HEK293T (cell line): ENCODE results near the gene TET3.

Experiments
- CTCF ChIA-PET: fragments of 350-600 bp; formaldehyde crosslinking; extraction: SDS; loops from one replicate; lab custom pipeline; 2021; ENCODE audit warnings: antibody characterized with exemption, inconsistent platforms; lab: Yijun Ruan, JAX
- POLR2A ChIA-PET: fragments of 350-600 bp; formaldehyde crosslinking; extraction: SDS; loops from one replicate; lab custom pipeline; 2020; ENCODE audit warnings: antibody characterized with exemption, inconsistent platforms; lab: Yijun Ruan, JAX
- DNase-seq: peaks from one replicate; pipeline ENCODE4 v3.0.0; 2012; ENCODE audit warnings: mixed read lengths; ENCODE audit errors: extremely low spot score
- ARNT ChIP-seq: fragments of 450-650 bp; IDR thresholded peaks from 2 replicates; pipeline ENCODE4 v1.6.1; 2017; ENCODE audit warnings: mild to moderate bottlenecking
- BHLHE40 ChIP-seq: fragments of 450-650 bp; IDR thresholded peaks from 2 replicates; pipeline ENCODE4 v1.6.1; 2016; ENCODE audit warnings: mild to moderate bottlenecking, moderate library complexity, borderline replicate concordance
- CTBP1 ChIP-seq: fragments of 450-650 bp; IDR thresholded peaks from 2 replicates; pipeline ENCODE4 v1.6.1; 2016; ENCODE audit warnings: borderline replicate concordance
- ELF4 ChIP-seq: fragments of 450-650 bp; IDR thresholded peaks from 2 replicates; pipeline ENCODE4 v1.6.1; 2017; ENCODE audit warnings: antibody characterized with exemption
- FOXA1 ChIP-seq: fragments of 450-650 bp; IDR thresholded peaks from 2 replicates; pipeline ENCODE4 v1.6.1; 2016; ENCODE audit warnings: mild to moderate bottlenecking
- FOXK2 ChIP-seq: fragments of 450-650 bp; IDR thresholded peaks from 2 replicates; pipeline ENCODE4 v1.6.1; 2016; ENCODE audit warnings: mild to moderate bottlenecking
- FOXM1 ChIP-seq: fragments of 450-650 bp; IDR thresholded peaks from 2 replicates; pipeline ENCODE4 v1.6.1; 2017; ENCODE audit warnings: mild to moderate bottlenecking, borderline replicate concordance
- HDGF ChIP-seq: fragments of 450-650 bp; IDR thresholded peaks from 2 replicates; pipeline ENCODE4 v1.6.1; 2017; ENCODE audit warnings: antibody characterized with exemption, borderline replicate concordance
- L3MBTL2 ChIP-seq: fragments of 450-650 bp; conservative IDR thresholded peaks from 2 replicates; pipeline ENCODE4 v1.6.1; 2016; ENCODE audit warnings: mild to moderate bottlenecking
- LEF1 ChIP-seq: fragments of 450-650 bp; IDR thresholded peaks from 2 replicates; pipeline ENCODE4 v1.6.1; 2017; ENCODE audit warnings: mild to moderate bottlenecking, borderline replicate concordance
- NFRKB ChIP-seq: fragments of 450-650 bp; IDR thresholded peaks from 2 replicates; pipeline ENCODE4 v1.6.1; 2016; ENCODE audit warnings: mild to moderate bottlenecking, moderate library complexity
- SP1 ChIP-seq: fragments of 450-650 bp; IDR thresholded peaks from 2 replicates; pipeline ENCODE4 v1.6.1; 2017
- SUZ12 ChIP-seq: fragments of 450-650 bp; IDR thresholded peaks from 2 replicates; pipeline ENCODE4 v1.6.1; 2016; ENCODE audit warnings: mild to moderate bottlenecking
- TARDBP ChIP-seq: fragments of 450-650 bp; IDR thresholded peaks from 2 replicates; pipeline ENCODE4 v1.6.1; 2016
- ZNF384 ChIP-seq: fragments of 450-650 bp; IDR thresholded peaks from 2 replicates; pipeline ENCODE4 v1.6.1; 2016
- TF ChIP-seq, protein P1 (sequence below): fragments of 450-650 bp; IDR thresholded peaks from 2 replicates; pipeline ENCODE4 v1.6.1; 2016

The TET3 gene

DNA sequence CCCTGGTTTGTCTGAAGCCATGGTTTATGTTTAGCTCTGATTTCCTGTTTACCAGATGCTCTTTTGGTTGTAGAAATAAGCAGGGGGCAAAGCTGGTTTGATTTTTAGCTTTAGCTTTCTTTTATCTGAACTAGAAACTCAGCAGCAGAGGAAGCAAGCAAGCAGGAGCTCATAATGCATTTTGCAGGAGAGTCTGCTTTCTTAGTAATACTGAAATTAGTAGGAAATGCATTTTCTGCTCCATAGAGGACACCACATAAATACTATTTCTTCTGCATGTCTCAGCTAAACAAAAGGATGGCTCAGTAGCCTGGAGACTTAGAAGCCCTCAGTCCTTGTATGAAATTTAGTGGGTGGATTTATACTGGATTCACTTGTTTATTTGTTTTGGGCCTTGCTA lies 34.9 kb upstream of the TET3 start:
- CTCF ChIA-PET, result no interaction called here
- POLR2A ChIA-PET, result no interaction called here
- TF ChIP-seq SP1 (no peak), NFRKB (no peak), SUZ12 (no peak), BHLHE40 (no peak), FOXK2 (no peak), L3MBTL2 (no peak), TARDBP (no peak), ZNF384 (no peak), LEF1 (no peak), ARNT (no peak), FOXA1 (no peak)
- DNase-seq, result no peak

DNA sequence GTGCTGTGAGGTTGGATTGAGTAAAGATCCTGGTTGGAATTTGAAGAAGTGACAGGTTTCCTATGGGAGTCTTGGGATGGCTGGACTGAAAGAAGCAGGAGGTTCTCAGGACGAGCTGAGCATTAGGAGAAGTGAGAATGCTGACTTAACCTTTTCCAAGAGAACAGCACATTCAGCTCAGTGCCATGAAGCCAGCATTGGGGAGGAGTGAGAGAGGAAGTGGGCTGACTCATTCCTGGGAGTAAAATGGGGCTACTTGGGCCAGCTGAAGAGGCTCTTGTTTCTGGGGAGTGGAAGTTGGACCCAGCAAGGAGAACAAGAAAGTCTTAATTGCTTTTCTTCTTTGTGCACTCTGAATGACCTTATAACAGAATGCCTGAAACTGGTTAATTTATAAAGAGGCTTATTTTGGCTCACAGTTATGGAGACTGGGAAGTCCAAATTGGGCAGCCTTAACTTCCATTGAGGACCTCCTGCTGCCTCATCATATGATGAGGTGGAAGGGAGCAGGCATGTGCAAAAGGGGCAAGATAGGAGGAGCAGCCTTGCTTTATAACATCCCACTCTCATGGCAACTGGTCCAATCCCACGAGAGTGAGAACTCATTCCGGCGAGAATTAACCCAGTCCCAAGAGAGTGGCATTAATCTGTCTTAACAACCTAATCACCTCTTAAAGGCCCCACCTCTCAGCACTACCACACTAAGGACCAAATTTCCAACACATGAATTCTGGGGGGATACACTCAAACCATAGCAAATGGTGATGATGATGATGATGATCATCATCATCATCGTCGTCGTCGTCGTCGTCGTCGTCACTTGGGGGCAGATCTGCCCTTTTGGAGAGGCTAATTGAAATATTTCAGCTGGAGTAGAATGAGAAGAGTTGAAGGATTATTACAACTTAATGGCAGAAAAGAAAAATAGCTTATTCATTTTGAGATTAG lies 31.9 kb upstream of the TET3 start:
- DNase-seq, result no peak
- POLR2A ChIA-PET, result no interaction called here
- CTCF ChIA-PET, result no interaction called here
- TF ChIP-seq FOXK2 (no peak), CTBP1 (no peak)

DNA sequence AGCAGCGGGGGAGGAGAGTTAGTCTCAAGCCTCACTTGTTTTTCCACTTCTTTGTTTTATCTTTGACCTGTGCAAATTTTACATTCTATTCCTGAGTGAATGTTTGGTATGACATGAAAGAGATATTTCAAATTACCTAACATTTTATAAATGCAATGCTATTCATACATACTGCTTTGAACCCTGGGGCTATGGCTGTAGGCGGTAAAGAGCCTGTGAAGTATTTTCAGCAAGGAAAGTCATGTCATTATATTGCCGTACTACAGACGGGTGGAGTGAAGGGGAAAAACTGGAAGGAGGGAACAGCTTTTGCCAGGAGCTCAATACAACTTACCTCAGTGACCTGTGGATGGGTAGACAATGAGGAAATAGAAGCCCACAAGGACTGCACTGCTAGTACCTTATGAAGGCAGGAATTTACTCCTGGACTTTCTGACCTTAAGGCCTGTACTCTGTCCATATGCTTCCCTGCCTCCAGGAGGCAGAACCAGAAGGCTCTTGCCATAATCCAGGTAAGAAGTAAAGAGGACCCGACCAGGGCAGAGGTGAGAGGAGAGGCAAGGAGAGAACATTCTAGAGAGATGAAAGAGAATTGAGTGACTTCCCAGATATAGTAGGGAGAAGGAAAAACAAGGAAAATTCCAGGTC lies 28.4 kb upstream of the TET3 start:
- no peak for DNase-seq
- ChIA-PET CTCF (no interaction called here), POLR2A (interaction anchor here (0.8 kb wide), 1 partner anchor 29 kb away, joined by 3 read pairs; no protein-coding TSS in a partner anchor)
- TF ChIP-seq CTBP1, result no peak
- TF ChIP-seq, protein P1, sequence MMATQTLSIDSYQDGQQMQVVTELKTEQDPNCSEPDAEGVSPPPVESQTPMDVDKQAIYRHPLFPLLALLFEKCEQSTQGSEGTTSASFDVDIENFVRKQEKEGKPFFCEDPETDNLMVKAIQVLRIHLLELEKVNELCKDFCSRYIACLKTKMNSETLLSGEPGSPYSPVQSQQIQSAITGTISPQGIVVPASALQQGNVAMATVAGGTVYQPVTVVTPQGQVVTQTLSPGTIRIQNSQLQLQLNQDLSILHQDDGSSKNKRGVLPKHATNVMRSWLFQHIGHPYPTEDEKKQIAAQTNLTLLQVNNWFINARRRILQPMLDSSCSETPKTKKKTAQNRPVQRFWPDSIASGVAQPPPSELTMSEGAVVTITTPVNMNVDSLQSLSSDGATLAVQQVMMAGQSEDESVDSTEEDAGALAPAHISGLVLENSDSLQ, result no peak
- TF ChIP-seq FOXK2, result no peak
- no peak for TF ChIP-seq BHLHE40
- no peak for TF ChIP-seq FOXA1
- TF ChIP-seq FOXM1, result no peak
- TF ChIP-seq TARDBP, result no peak
- no peak for TF ChIP-seq ZNF384
- TF ChIP-seq ELF4, result no peak
- TF ChIP-seq ARNT, result no peak

GRCh38 chr2:73961274-73961673 lies 23.4 kb upstream of the TET3 start:
- TF ChIP-seq LEF1 (no peak), ELF4 (no peak), FOXM1 (no peak), ARNT (no peak), NFRKB (no peak), SUZ12 (no peak), TARDBP (no peak), ZNF384 (no peak)
- DNase-seq, result no peak
- POLR2A ChIA-PET, result no interaction called here
- CTCF ChIA-PET, result interaction anchor here (0.6 kb wide), 1 partner anchor 13 kb away, joined by 3 read pairs; no protein-coding TSS in a partner anchor

- no peak for TF ChIP-seq ARNT
- TF ChIP-seq ZNF384, result peak; percentile 73
- DNase-seq, result no peak
- CTCF ChIA-PET, result interaction anchor here (0.6 kb wide), 1 partner anchor 14 kb away, joined by 3 read pairs; no protein-coding TSS in a partner anchor
- POLR2A ChIA-PET, result no interaction called here
Observed at GRCh38 chr2:73961823-73962615, 22.7 kb upstream of the TET3 start.

- ChIA-PET POLR2A (no interaction called here), CTCF (no interaction called here)
- no peak for DNase-seq
- TF ChIP-seq BHLHE40 (no peak), LEF1 (no peak), FOXM1 (no peak), FOXK2 (no peak), ARNT (no peak), SUZ12 (no peak), FOXA1 (no peak), L3MBTL2 (no peak), HDGF (no peak), CTBP1 (no peak), NFRKB (no peak), TARDBP (no peak), SP1 (no peak), ELF4 (no peak), ZNF384 (no peak)
- TF ChIP-seq, protein P1, result no peak
Observed at GRCh38 chr2:73962798-73963197, 21.9 kb upstream of the TET3 start.
